NCI-H526 treated with DMSO at 0.1 percent for 48 hours (cell line): ENCODE results near the gene KCNAB1.

Source experiments
- DNase-seq: peaks from one replicate; lab custom pipeline; 2025; lab: John Stamatoyannopoulos, UW

KCNAB1 gene

GRCh38 chr3:156459434-156459833 lies 339.1 kb downstream of the KCNAB1 start:
- DNase-seq: no peak

- no peak for DNase-seq
These were observed 339.8 kb downstream of the KCNAB1 start for GRCh38 chr3:156460206-156460611.

GRCh38 chr3:156461889-156462288 lies 341.5 kb downstream of the KCNAB1 start:
- no peak for DNase-seq

- no peak for DNase-seq
These were observed 342.7 kb downstream of the KCNAB1 start for GRCh38 chr3:156463123-156463522.

- no peak for DNase-seq
These were observed 344.8 kb downstream of the KCNAB1 start for GRCh38 chr3:156465194-156465593.

GRCh38 chr3:156469456-156469855 lies 349.1 kb downstream of the KCNAB1 start:
- DNase-seq: no peak

GRCh38 chr3:156471431-156471830 lies 351.1 kb downstream of the KCNAB1 start:
- DNase-seq: no peak

- DNase-seq: no peak
These were observed 351.8 kb downstream of the KCNAB1 start for GRCh38 chr3:156472150-156472549.

- no peak for DNase-seq
These were observed 352.3 kb downstream of the KCNAB1 start for GRCh38 chr3:156472684-156473083.

GRCh38 chr3:156473341-156473740 lies 353.0 kb downstream of the KCNAB1 start:
- no peak for DNase-seq

GRCh38 chr3:156474560-156475389 lies 354.4 kb downstream of the KCNAB1 start:
- DNase-seq: no peak

GRCh38 chr3:156477323-156477722 lies 356.9 kb downstream of the KCNAB1 start:
- no peak for DNase-seq

GRCh38 chr3:156478891-156479290 lies 358.5 kb downstream of the KCNAB1 start:
- DNase-seq: no peak

GRCh38 chr3:156479604-156480003 lies 359.2 kb downstream of the KCNAB1 start:
- DNase-seq: no peak

- no peak for DNase-seq
These were observed 360.6 kb downstream of the KCNAB1 start for GRCh38 chr3:156480949-156481348.

GRCh38 chr3:156483002-156483401 lies 362.6 kb downstream of the KCNAB1 start:
- no peak for DNase-seq

- no peak for DNase-seq
These were observed 363.0 kb downstream of the KCNAB1 start for GRCh38 chr3:156483426-156483825.

- DNase-seq: no peak
These were observed 363.8 kb downstream of the KCNAB1 start for GRCh38 chr3:156483961-156484787.

GRCh38 chr3:156488767-156489166 lies 368.4 kb downstream of the KCNAB1 start:
- DNase-seq: no peak

- no peak for DNase-seq
These were observed 369.1 kb downstream of the KCNAB1 start for GRCh38 chr3:156489462-156489911.

GRCh38 chr3:156491192-156491591 lies 370.8 kb downstream of the KCNAB1 start:
- DNase-seq: no peak

- no peak for DNase-seq
These were observed 372.5 kb downstream of the KCNAB1 start for GRCh38 chr3:156492801-156493261.

- no peak for DNase-seq
These were observed 373.5 kb downstream of the KCNAB1 start for GRCh38 chr3:156493887-156494286.
